Neural cell (in vitro differentiated cells): ENCODE measurements around the gene RNASEH2C. TPM values are rescaled to one million over a fixed set of nuclear protein-coding genes. Genes with fewer than 3 reads are reported as not detected.
"Not testable (repeated sequence)": the region's sequence is repeated elsewhere in the genome, so short reads cannot be mapped to it uniquely, and the experiment has no call there.

Experiments
- H2AFZ ChIP-seq: fragments of 200-600, 300-800 bp; sonication (generic), shearing (Covaris generic); 2 replicates; pipeline ENCODE4 v1.6.0; 2014; ENCODE audit warnings: low read depth, mild to moderate bottlenecking, antibody characterized with exemption, low read length, moderate library complexity
- H3F3A ChIP-seq: fragments of 200-600 bp; shearing (Covaris generic); 2 replicates; pipeline ENCODE4 v1.6.1; 2016; ENCODE audit warnings: mild to moderate bottlenecking, moderate library complexity, mixed read lengths, antibody characterized with exemption, low read length; ENCODE audit not compliant: insufficient read depth, poor library complexity, severe bottlenecking
- H3K27ac ChIP-seq: fragments of 200-600, 300-800 bp; sonication (generic), shearing (Covaris generic); 2 replicates; pipeline ENCODE4 v1.5.1; 2014; ENCODE audit warnings: mild to moderate bottlenecking, low read length, moderate library complexity
- H3K27me3 ChIP-seq: fragments of 300-800, 200-600 bp; sonication (generic), shearing (Covaris generic); 2 replicates; pipeline ENCODE4 v1.6.0; 2014; ENCODE audit warnings: mild to moderate bottlenecking, low read depth, low read length, moderate library complexity; ENCODE audit not compliant: insufficient read depth
- H3K36me3 ChIP-seq: fragments of 300-800, 200-600 bp; sonication (generic), shearing (Covaris generic); 2 replicates; pipeline ENCODE4 v1.5.1; 2014; ENCODE audit warnings: mild to moderate bottlenecking, antibody characterized with exemption, low read length, moderate library complexity; ENCODE audit not compliant: insufficient read depth
- H3K4me2 ChIP-seq: fragments of 300-800, 200-600 bp; sonication (generic), shearing (Covaris generic); 2 replicates; pipeline ENCODE4 v1.6.0; 2014; ENCODE audit warnings: mild to moderate bottlenecking, low read length
- H3K4me3 ChIP-seq: fragments of 300-800, 200-600 bp; sonication (generic), shearing (Covaris generic); 2 replicates; pipeline ENCODE4 v1.5.1; 2014; ENCODE audit warnings: mild to moderate bottlenecking, low read length, moderate library complexity
- H3K79me2 ChIP-seq: fragments of 200-600 bp; shearing (Covaris generic); replicated peaks from 2 replicates; pipeline ENCODE4 v1.6.0; 2014; ENCODE audit warnings: mild to moderate bottlenecking, low read length, moderate library complexity; ENCODE audit not compliant: insufficient read depth
- H3K9ac ChIP-seq: fragments of 300-800, 200-600 bp; sonication (generic), shearing (Covaris generic); 2 replicates; pipeline ENCODE4 v1.6.1; 2016; ENCODE audit warnings: mild to moderate bottlenecking, low read length, mixed read lengths
- H3K9me2 ChIP-seq: fragments of 200-600 bp; shearing (Covaris generic); 2 replicates; pipeline ENCODE4 v1.6.1; 2016; ENCODE audit warnings: mild to moderate bottlenecking, low read length, mixed read lengths; ENCODE audit not compliant: insufficient read depth
- H3K9me3 ChIP-seq: fragments of 200-600, 300-800 bp; sonication (generic), shearing (Covaris generic); 2 replicates; pipeline ENCODE4 v1.6.1; 2016; ENCODE audit warnings: mild to moderate bottlenecking, mixed run types, low read length, moderate library complexity, mixed read lengths
- H4K20me1 ChIP-seq: fragments of 200-600 bp; shearing (Covaris generic); 2 replicates; pipeline ENCODE4 v1.6.1; 2016; ENCODE audit warnings: mild to moderate bottlenecking, mixed run types; ENCODE audit not compliant: insufficient read depth
- MXI1 ChIP-seq: fragments of 450-650 bp; conservative IDR thresholded peaks from 2 replicates; pipeline ENCODE4 v1.6.1; 2014; ENCODE audit warnings: antibody characterized with exemption, mild to moderate bottlenecking; ENCODE audit not compliant: poor library complexity, severe bottlenecking
- POLR2AphosphoS5 ChIP-seq: IDR thresholded peaks from 2 replicates; pipeline ENCODE4 v1.6.1; 2012
- RAD21 ChIP-seq: fragments of 450-650 bp; conservative IDR thresholded peaks from 2 replicates; pipeline ENCODE4 v1.6.1; 2014; ENCODE audit warnings: antibody characterized with exemption, mild to moderate bottlenecking, moderate library complexity
- REST ChIP-seq: IDR thresholded peaks from 2 replicates; pipeline ENCODE4 v1.6.1; 2012; ENCODE audit warnings: borderline replicate concordance
- SMC3 ChIP-seq: fragments of 450-650 bp; conservative IDR thresholded peaks from 2 replicates; pipeline ENCODE4 v1.6.1; 2014; ENCODE audit warnings: antibody characterized with exemption, mild to moderate bottlenecking, moderate library complexity; ENCODE audit not compliant: poor library complexity
- TAF1 ChIP-seq: IDR thresholded peaks from 2 replicates; pipeline ENCODE4 v1.6.1; 2012; ENCODE audit warnings: low read depth
- polyA plus RNA-seq: library from polyadenylated mRNA; depleted of rRNA; stranded (reverse); fragments of >200 nt; gene quantifications from 2 replicates; pipeline ENCODE4 v1.2.3, GENCODE V29; 2014
- TF ChIP-seq, protein P1 (sequence below): fragments of 450-650 bp; IDR thresholded peaks from 2 replicates; pipeline ENCODE4 v1.5.1; 2014; ENCODE audit warnings: antibody characterized with exemption, mild to moderate bottlenecking, moderate library complexity; ENCODE audit not compliant: poor library complexity, severe bottlenecking

Gene RNASEH2C
- polyA plus RNA-seq, 1 donor from 2014 or later: 38.4 TPM

DNA sequence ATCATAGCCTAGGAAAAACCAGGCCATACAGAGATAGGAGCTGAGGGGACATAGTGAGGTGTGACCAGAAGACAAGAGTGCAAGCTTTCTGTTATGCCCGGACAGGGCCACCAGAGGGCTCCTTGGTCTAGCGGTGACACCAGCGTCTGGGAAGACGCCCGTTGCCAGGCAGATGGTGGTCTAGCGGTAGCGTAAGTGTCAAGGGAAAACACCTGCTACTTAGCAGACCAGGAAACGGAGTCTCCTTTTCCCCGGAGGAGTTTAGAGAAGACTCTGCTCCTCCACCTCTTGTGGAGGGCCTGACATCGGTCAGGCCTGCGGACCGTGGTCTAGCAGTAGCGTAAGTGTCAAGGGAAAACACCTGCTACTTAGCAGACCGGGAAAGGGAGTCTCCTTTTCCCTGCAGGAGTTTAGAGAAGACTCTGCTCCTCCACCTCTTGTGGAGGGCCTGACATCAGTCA, 14.3 kb downstream of the RNASEH2C start:
- not testable (repeated sequence) for H3K27ac ChIP-seq, H3K9me2 ChIP-seq, H3F3A ChIP-seq, H4K20me1 ChIP-seq, H3K27me3 ChIP-seq, H3K4me2 ChIP-seq, H2AFZ ChIP-seq, H3K9ac ChIP-seq, H3K36me3 ChIP-seq, H3K79me2 ChIP-seq, H3K9me3 ChIP-seq
- H3K4me3 ChIP-seq: peak overlapping the region; percentile 34
- TF ChIP-seq SMC3 (peak; percentile 88), MXI1 (peak; percentile 26), RAD21 (peak; percentile 77)
- TF ChIP-seq, protein P1, sequence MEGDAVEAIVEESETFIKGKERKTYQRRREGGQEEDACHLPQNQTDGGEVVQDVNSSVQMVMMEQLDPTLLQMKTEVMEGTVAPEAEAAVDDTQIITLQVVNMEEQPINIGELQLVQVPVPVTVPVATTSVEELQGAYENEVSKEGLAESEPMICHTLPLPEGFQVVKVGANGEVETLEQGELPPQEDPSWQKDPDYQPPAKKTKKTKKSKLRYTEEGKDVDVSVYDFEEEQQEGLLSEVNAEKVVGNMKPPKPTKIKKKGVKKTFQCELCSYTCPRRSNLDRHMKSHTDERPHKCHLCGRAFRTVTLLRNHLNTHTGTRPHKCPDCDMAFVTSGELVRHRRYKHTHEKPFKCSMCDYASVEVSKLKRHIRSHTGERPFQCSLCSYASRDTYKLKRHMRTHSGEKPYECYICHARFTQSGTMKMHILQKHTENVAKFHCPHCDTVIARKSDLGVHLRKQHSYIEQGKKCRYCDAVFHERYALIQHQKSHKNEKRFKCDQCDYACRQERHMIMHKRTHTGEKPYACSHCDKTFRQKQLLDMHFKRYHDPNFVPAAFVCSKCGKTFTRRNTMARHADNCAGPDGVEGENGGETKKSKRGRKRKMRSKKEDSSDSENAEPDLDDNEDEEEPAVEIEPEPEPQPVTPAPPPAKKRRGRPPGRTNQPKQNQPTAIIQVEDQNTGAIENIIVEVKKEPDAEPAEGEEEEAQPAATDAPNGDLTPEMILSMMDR: peak; percentile 84

- TF ChIP-seq REST: no peak
- no peak overlapping the region for H3K27ac ChIP-seq
- H3K79me2 ChIP-seq: no peaks in the 10 kb centered on the region
These were observed 16.8 kb downstream of the RNASEH2C start for GRCh38 chr11:65703846-65704245.

GRCh38 chr11:65701686-65702085, 18.9 kb downstream of the RNASEH2C start:
- H3K4me2 ChIP-seq: no peak overlapping the region
- H3K27me3 ChIP-seq: no peaks in the 10 kb centered on the region
- no peak overlapping the region for H2AFZ ChIP-seq
- H4K20me1 ChIP-seq: no peaks in the 10 kb centered on the region
- H3K4me3 ChIP-seq: no peak overlapping the region
- H3K9me2 ChIP-seq: no peaks in the 10 kb centered on the region
- H3K36me3 ChIP-seq: no peaks in the 10 kb centered on the region
- H3K9ac ChIP-seq: no peak overlapping the region
- TF ChIP-seq POLR2AphosphoS5 (no peak), SMC3 (no peak), TAF1 (no peak), RAD21 (no peak)
- no peaks in the 10 kb centered on the region for H3K9me3 ChIP-seq
- no peaks in the 10 kb centered on the region for H3K79me2 ChIP-seq
- no peak overlapping the region for H3K27ac ChIP-seq
- H3F3A ChIP-seq: no peaks in the 10 kb centered on the region

More at GRCh38 chr11:65703846-65704245, 16.8 kb downstream of the RNASEH2C start:
- H3K4me2 ChIP-seq: no peak overlapping the region
- H3K9me2 ChIP-seq: no peaks in the 10 kb centered on the region
- H3K36me3 ChIP-seq: no peaks in the 10 kb centered on the region
- H2AFZ ChIP-seq: no peak overlapping the region
- H3F3A ChIP-seq: no peaks in the 10 kb centered on the region
- no peaks in the 10 kb centered on the region for H3K27me3 ChIP-seq
- H4K20me1 ChIP-seq: no peaks in the 10 kb centered on the region
- no peaks in the 10 kb centered on the region for H3K9me3 ChIP-seq
- no peak overlapping the region for H3K9ac ChIP-seq
- no peak overlapping the region for H3K4me3 ChIP-seq
